GM04504 (cell line): ENCODE data around the gene BICRA.

ENCODE experiments used
- DNase-seq: peaks from one replicate; pipeline ENCODE4 v3.0.0-alpha.2; 2012; ENCODE audit warnings: low read depth

Gene BICRA

DNA sequence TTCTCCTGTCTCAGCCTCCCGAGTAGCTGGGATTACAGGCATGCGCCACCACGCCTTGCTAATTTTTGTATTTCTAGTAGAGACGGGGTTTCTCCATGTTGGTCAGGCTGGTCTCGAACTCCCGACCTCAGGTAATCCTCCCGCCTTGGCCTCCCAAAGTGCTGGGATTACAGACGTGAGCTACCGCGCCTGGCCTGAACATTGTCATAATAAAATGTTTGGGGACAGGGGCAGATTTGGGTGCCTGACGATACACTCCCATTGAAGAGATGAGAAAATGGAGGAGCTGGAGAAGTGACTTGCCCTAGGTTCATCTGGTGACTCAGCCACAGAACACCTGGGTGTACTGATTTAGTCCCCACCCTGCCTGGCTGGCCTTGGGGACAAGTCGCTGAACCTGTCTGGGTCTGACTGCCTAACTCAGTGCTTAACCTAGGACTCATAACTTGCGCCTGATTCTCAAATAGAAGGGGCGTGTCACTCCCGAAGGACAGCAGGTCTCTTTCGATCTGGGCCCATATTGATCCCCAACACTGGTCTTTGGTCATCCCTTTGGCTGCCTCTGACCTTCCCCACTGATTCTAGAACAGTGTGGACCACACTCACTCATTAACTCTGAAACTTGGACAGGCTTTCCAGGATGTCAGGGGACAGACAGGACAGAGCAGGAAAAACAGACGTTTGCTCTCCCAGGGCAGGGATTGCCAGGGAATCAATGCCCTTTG lies 7.6 kb upstream of the BICRA start:
- no peak for DNase-seq

DNA sequence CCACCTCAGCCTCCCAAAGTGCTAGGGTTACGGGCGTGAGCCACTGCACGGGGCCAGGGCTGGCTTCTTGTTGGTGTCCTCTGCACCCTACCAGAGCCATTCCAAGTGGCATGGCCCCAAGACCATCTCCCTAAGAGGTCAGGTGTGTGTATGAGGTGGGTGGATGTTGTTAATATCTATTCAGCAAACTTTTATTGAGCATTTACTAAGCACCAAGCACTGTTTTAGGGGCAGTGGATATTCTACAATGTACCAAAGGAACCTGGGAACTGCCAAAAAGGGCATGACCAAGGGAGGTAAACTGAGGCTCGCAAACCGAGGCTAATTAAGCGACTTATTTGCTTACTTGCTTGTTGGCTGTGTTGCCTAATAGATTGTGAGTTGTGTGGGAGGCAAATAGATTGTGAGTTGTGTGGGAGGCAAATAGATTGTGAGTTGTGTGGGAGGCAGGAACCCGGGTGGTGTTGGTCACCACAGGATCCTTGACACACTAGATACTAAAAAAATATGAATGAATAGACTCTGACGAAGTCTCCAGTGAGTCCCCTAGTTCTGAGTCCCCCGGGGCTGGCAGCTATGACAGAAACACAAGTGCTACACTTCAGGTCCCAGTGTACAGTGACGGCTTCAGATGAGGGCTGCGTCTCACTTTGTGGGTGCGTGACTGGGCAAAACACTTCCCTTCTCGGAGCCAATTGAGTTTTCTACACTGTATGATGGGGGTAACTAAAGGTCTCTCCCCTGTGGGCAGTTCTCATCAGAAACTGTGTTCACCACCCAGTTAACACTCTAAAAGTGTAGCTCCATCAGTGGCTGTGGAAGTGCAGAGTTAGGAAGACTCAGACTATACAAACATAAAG lies 5.0 kb upstream of the BICRA start:
- no peak for DNase-seq

DNA sequence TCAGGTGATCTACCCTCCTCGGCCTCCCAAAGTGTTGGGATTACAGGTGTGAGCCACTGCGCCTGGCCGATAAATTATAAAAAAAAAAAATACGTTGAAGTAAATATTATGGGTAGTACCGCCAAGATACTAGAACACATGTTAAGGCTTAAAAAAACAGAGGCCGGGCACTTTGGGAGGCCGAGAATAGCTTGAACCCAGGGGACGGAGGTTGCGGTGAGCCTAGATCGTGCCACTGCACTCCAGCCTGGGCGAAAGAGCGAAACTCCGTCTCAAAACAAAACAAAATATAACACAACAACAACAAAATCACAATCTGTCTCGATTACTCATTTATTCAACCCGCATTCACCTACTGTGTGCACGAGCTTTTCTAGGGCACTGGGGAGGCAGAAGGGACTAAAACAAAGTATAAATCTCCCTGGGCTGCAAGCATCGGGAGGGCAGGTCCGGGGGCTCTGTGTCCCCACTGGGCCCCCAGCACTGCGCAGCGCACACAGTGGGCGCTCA lies 1.3 kb upstream of the BICRA start:
- DNase-seq, result no peak

DNA sequence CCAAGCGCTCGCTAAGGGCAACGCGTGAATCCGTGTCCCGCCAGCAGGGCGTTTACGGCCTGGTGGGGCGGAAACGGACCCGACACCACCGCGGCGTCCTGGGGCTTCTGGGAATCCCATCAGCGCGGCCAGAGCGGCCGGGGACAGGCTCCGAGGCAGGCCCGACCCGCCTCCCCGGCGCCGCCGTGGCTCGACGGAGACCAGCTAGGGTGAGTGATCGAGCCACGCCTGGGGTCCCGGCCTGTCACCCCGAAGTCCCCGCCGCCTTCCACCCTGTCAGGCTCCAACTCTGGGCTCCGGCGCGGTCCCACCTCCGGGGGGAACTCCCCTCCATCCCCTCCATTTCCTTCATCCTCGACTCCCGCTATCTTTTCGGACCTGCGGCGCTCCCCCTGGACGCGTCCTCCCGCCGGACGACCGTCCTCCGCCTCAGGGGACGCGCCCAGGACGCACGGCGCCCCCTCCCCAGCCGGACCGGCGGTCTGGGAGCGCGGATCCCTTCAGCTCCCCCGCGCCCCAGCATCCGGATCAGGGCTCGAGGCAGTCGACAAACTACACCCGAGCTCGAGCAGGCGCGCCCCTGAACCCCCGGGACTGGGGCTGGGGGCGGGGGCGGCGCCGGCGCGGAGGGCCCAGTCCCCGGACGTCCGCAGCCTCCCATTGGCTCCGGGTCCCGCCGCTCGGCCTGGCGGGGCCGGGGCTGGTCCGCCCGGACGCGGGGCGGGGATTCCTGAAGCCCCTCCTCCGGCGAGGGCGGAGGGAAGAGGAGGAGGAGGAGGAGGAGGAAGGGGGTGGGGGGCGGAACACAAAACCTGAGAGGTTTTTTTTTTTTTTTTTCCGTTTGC lies 638 bp upstream of the BICRA start:
- peak; percentile 91 for DNase-seq

DNA sequence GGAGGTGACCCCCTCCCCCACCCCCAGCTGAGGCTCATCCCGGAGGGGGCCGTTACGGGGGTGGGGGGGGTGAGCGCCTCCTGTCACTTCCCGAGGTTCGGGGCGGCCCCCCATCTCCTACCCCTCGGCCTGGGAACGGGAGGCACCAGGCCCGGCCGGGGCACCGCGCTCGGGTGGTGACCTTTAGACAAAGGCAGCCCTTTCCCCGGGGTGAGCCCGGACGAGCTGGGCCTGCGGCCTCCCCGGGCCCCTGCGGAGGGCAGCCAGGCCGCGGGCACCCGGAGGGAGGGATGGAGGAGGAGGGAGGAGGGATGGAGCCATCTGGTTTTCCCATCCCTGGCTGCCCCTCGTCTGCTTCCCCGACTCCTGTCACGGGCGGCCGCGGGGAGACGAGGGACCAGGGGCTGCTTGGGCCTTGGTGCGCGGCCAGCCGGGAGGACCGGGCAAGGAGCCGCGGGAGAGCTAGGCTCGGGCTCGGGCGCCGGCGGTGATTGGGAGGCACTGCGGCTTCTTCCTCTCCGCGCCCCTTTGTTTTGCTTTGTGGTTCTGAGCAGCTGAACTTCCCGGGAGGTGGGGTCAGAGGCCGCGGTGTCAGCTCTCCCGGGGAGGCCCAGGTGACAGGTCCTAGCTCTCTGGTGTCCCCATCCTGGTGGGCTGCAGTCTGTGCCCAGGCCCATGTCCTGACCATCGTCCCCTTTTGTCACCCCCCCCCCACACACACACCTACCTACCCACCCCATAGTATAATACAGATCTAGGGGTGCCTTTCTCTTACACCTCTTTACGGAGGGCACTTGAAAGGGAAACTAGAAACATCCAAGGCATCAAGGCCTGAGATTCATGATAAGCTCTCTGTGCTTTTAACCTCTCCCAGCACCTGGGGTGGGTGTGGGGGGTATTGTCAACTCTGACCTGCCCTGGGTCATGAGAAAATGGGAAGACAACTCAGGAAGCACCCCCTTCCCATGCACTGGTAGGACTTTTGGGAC lies 1.3 kb downstream of the BICRA start:
- no peak for DNase-seq

DNA sequence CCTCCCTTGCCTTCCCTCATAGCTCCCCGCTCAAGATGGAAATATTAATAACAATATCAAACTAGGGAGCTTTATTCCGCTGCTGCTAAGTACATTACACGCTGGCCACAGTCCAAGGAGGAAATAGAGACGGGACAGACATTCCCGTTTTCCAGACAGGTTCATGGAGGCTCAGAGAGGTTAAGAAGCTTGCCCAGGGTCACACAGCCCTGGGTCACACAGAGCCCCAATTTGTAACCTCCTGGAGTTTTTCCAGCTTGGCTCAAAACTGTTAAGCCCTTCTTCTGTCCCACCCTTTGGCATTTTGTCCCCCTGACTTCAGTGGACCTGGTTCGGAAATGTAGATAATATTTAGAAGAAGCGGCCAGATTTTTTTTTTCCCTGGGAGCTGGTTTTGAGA lies 2.0 kb downstream of the BICRA start:
- no peak for DNase-seq

DNA sequence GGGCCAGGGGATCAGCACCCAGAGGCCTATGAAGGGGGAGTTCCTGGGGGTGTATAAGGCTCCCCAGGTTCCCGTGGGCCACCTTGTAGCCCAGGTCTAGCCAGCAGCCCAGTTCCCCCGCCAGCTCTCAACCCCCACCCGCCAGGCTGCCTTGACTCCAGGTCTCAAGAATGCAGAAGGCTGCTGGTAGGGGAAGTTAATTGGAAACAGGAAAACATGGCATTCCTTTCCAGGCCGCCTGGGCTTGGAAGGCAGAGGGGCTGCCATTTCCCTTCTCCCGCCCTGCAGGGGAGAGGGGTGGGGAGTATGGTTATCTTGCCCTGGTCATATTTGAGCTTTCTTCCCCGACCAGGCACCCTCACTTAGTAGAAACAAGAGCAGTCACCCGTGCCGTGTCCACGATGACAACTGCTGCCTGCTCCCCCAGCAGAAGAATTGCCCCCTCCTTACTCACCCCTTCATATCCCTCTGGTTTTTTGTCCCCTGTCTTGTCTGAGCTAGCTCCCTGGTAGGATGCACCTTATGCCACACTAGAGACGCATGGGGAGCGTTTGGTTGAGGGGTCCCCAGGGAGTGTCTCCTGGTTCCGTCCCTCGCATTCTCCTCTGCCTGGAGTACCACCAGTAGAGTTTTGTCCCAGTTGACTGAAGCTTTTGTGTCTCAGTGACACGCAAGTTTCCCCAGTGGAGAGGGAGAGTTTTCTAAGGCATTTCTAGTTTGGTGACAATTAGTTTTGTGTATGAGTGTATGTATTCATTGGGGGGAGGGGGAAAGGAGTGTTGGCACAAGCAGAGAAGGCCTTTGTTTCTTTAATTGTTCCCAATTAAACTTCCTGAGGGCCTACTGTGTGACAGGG lies 4.5 kb downstream of the BICRA start:
- peak; percentile 57 for DNase-seq

DNA sequence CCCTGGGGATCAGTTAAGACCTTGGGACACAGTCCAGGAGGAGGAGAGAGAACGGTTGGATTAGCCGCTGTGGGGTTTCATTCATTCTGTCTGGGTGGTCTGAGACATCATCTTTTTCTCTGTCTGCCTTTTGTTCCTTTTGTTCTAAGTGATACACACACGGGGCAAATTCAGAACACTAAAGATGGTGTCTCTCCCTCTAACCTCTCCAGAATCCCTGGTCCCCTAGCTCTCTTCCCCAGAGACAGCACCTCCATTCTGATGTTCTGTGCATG lies 5.0 kb downstream of the BICRA start:
- DNase-seq, result no peak

DNA sequence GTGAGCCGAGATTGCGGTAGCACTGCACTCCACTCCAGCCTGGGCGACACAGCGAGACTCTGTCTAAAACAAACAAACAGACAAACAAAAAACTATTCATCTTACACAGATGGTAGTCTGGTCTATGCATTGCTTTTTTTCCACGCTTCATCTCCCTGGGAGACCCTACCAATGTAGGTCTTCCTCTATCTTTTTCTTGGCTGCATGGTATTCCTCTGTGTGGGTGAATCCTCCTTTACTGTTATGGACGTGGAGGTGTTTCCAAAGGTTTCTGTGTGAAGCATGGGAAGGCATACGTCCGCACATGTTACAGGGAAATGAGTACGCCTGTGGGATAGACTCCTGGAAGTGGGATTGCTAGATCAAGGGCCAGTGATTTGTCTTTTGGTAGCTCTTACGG lies 5.6 kb downstream of the BICRA start:
- no peak for DNase-seq

DNA sequence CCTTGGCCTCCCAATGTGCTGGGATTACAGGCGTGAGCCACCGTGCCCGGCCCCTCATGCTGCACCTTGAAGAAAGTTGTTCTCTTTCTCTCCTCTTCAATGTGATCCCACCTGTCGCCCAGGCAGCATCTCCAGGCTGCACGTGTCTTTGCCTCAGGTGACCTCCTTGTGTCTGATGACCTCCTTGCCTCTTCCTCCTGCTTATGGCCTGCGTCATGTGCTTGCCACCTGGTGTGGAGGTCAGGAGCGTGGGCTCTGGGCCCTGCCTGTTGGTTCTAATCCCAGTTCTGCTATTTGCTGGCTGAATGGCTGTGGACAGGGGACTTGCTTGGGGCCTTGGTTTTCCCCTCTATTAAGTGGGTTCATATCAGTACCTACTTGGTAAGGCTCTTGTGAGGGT lies 6.3 kb downstream of the BICRA start:
- no peak for DNase-seq

DNA sequence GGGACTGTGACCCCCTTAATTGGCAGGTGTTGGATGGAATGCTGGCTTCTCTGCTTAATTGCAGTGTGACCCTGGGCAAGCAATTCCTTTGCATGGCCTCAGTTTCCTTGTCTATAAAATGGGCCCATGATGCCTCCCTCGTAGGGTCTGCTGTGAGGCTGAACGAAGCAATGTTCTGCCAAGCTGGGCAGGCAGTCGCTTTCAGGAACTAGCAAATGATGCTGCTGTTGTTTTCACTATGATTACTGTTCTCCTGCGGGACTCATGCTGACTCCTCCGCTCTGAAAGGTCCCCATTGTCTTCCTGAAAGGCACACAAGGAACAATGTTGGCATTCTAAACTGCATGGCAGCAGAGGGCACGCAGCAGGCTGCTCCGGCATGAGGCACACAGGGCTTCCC lies 6.8 kb downstream of the BICRA start:
- no peak for DNase-seq

DNA sequence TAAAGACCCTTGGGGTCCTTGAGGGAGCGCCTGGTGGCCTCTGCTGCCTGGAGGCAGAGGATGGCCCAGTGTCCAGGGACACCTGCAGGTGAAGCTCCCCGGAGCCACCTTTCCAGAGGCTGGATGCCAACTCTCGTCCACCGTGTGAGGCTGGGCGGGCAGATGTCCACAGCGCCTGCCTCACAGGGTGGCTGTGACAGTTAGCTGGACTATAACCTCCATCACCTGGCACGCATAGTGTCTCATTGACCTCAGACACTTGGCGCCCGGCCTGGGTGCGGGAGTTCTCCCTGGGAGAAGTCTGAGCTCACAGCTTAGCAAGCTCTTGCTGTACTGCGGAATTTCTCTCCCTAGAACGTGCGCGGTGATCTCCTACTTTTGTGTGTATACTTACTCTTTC lies 9.8 kb downstream of the BICRA start:
- no peak for DNase-seq

DNA sequence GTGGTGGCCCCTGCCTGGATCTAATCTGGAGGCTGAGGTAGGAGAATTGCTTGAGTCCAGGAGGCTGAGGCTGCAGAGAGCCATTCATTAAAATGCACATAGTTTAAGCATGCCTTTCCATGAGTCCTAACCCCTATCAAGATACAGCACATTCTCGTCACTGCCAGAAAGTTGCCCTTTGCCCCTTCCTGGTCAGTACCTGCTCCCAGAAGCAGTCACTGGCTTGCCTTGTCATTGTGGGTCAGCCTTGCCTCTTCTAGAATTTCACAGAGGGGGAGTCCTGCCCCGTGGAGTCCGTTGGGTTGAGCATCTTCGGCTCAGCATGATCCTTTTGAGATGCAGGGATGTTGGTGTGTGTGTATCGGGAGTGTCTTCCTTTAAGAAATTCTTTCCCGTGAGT lies 10.8 kb downstream of the BICRA start:
- DNase-seq, result no peak

DNA sequence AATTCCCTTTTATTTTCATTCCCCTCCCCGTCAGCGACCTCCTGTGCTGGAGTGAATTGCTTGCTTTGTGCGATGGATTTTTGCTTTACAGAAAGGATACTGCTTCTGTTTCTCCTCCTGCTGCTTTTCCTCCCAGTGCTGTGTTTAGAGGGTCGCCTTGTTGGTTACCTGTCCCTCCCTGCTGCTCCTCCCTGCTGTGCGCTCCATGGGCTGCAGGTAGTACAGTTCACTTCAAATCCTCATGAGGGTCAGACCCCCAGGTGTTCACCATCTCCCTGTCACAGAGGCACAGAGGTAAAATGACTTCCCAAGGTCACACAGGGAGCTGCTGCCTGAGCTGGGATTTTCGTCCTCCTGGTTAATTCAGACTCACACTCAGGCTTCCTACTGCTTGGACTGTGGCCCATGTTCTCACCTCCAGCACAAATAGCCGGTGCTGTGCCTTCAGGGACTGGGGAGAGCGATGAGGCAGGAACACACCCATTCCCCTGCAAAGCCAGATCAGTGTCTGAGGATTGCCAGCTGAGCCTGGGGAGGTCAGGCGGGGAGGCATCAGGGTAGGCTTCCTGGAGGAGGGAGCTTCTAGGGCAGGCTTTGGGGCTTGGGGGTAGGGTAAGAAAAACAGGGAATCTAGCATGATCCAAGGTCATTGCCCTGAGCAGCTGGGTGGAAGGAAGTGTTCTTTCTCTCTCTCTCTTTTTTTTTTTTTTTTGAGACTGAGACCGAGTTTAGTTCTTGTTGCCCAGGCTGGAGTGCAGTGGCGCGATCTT lies 14.4 kb downstream of the BICRA start:
- no peak for DNase-seq

DNA sequence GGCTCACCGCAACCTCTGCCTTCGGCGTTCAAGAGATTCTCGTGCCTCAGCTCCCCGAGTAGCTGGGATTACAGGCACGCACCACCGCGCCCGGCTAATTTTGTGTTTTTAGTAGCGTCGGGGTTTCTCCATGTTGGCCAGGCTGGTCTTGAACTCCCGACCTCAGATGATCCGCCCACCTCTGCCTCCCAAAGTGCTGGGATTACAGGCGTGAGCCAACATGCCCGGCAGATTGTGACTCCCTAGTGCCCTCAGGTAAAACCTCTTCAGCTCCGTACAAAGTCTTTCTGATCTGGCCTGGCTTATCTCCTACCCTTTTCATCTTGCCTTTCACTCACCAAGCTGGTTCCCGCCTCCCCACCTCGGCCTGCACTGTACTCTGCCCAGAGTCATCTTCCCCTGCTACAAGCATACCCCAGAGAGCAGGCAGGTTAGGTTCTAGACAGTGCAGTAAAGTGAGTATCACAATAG lies 15.0 kb downstream of the BICRA start:
- no peak for DNase-seq

DNA sequence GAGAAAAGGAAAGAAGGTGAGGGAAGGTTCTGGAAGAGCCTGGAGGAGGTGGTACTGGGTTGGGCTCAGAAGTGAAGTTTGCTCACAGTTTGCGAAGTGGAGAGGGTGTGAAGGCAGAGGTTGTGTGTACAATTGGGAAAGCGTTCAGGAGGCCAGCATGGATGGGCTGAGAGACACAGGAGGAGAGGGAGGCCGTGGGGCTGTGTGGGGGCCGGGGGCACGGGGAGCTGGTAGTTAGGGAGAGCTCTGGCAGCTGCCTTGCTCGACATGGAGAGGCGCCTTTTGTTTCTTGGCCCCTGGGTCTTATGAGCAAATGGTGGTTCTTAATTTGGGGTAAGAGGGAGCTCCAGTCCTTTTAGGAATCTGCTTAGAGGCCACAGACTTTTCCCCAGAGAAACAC lies 16.7 kb downstream of the BICRA start:
- DNase-seq, result no peak

DNA sequence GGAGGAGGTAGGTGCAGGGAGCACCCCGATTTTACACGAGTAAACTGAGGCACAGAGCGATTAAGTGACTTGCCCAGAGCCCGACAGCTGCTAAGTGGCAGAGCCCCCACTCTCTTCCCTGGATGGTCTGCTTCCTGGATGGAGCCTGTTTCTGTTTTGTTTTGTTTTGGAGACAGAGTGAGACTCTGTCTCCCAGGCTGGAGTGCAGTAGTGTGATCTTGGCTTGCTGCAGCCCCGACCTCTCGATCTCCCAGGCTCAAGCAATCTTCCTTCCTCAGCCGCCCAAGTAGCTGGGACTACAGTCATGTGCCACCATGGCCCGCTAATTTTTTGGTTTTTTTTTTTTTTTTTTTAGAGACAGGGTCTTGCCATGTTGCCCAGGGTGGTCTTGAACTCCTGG lies 17.3 kb downstream of the BICRA start:
- DNase-seq, result no peak

DNA sequence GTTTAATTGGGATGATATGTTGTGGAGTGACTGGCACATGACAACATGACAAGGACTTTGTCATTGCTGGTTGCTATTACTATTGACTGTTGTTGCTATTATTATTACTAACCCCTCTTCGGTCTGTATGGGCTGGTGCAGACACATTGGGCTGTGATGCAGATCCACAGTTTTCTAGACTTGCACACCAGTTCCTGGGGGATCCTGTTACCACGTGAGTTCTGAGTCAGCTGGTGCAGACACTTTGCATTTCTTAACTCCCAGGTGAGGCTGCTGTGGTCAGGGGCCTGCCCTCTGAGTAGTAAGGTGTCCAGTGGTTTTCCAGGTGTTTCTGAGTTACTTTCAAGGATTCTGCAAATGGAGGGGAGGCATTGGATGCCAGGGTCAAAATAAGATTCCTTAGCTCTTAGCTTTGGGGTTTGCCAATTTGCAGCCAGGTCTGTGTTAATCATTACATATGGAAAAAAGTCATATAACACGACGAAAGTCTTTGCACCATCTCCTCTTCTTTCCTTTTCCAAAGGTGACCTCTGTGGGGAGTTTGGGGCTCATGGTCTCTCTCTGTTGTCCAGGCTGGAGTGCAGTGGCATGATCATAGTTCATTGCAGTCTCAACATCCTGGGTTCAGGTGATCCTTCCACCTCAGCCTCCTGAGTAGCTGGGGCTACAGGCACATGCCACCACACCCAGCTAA lies 19.3 kb downstream of the BICRA start:
- no peak for DNase-seq

DNA sequence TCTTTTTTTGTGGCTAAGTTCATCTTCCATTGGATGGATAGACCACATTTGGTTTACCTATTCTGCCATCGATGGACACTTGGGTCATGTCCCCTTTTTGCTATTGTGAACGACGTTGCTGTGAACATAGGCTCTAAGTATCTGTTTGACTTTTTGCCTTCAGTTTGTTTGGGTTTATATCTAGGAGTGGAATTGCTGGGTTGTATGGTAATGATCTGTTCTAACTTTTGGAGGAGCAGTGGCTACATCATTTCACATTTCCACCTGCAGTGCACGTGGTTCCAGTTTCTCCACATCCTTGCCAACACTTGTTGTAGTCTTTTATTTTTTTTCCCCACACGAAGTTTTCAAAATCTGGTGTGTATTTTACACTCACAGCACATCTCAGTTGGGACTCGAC lies 21.7 kb downstream of the BICRA start:
- DNase-seq, result no peak
